ENCODE data around the gene FDXACB1. TPM values are rescaled to one million over a fixed set of nuclear protein-coding genes. Genes with fewer than 3 reads are reported as not detected.

Gene FDXACB1
- total and polyA plus RNA-seq, 7 donors = 0.54 to 2.1 (median 1.2) TPM

- peaks cover 5 to 87% (median 24%) of the 10 kb centered on the region in 4 donors for H3K36me3 ChIP-seq
- intact Hi-C loops (cut with DNase I) = no loop called here
- no peaks in the 10 kb centered on the region for H3K9me3 ChIP-seq
Observed at GRCh38 chr11:111851636-111852035, 27.3 kb downstream of the FDXACB1 start.

GRCh38 chr11:111851067-111851466, 27.9 kb downstream of the FDXACB1 start:
- intact Hi-C loops (cut with DNase I) = no loop called here
- H3K36me3 ChIP-seq = peaks cover 5 to 88% (median 24%) of the 10 kb centered on the region in 4 donors

More at GRCh38 chr11:111851636-111852035, 27.3 kb downstream of the FDXACB1 start:
- no peak for DNase-seq
- Histone ChIP-seq H3K27me3 (no peaks in the 10 kb centered on the region), H3K27ac (no peak overlapping the region), H3K4me1 (peaks cover 0 to 8% (median 0%) of the 10 kb centered on the region in 4 donors), H3K4me3 (no peak overlapping the region)
- no peak for TF ChIP-seq POLR2AphosphoS5 (IDR thresholded peaks at IDR 0.05)
- TF ChIP-seq EP300 (IDR thresholded peaks at IDR 0.05) = no peak
- TF ChIP-seq CTCF (IDR thresholded peaks at IDR 0.05) = no peak
- TF ChIP-seq POLR2A (IDR thresholded peaks at IDR 0.05) = no peak

GRCh38 chr11:111849631-111850030, 29.3 kb downstream of the FDXACB1 start:
- no peak for DNase-seq
- Histone ChIP-seq H3K36me3 (peaks cover 5 to 91% (median 25%) of the 10 kb centered on the region in 4 donors), H3K4me3 (no peak overlapping the region), H3K27me3 (no peaks in the 10 kb centered on the region), H3K9me3 (no peaks in the 10 kb centered on the region), H3K4me1 (peaks cover 0 to 9% (median 0%) of the 10 kb centered on the region in 4 donors), H3K27ac (no peak overlapping the region)
- 97 to 99% methylated on average over 3 of the region's 3 CpGs for WGBS, 2 donors
- TF ChIP-seq CTCF (IDR thresholded peaks at IDR 0.05) = no peak
- TF ChIP-seq POLR2AphosphoS5 (IDR thresholded peaks at IDR 0.05) = no peak
- intact Hi-C loops (cut with DNase I) = no loop called here

More at GRCh38 chr11:111851067-111851466, 27.9 kb downstream of the FDXACB1 start:
- no peak overlapping the region for H3K27ac ChIP-seq
- no peak overlapping the region for H3K4me3 ChIP-seq
- H3K9me3 ChIP-seq = no peaks in the 10 kb centered on the region
- no peak for DNase-seq
- H3K4me1 ChIP-seq = peaks cover 0 to 9% (median 0%) of the 10 kb centered on the region in 4 donors
- TF ChIP-seq CTCF (IDR thresholded peaks at IDR 0.05) (no peak), EP300 (IDR thresholded peaks at IDR 0.05) (no peak), POLR2AphosphoS5 (IDR thresholded peaks at IDR 0.05) (no peak), POLR2A (IDR thresholded peaks at IDR 0.05) (no peak)
- 92 to 96% methylated on average over 8 of the region's 8 CpGs for WGBS, 2 donors
- H3K27me3 ChIP-seq = no peaks in the 10 kb centered on the region

GRCh38 chr11:111846636-111847035, 32.3 kb downstream of the FDXACB1 start:
- intact Hi-C loops (cut with DNase I) = no loop called here
- H3K27ac ChIP-seq = no peak overlapping the region

More at GRCh38 chr11:111846636-111847035, 32.3 kb downstream of the FDXACB1 start:
- H3K36me3 ChIP-seq = peaks cover 5 to 76% (median 17%) of the 10 kb centered on the region in 4 donors
- no peak for TF ChIP-seq POLR2AphosphoS5 (IDR thresholded peaks at IDR 0.05)
- no peak for TF ChIP-seq POLR2A (IDR thresholded peaks at IDR 0.05)
- TF ChIP-seq CTCF (IDR thresholded peaks at IDR 0.05) = no peak
- TF ChIP-seq EP300 (IDR thresholded peaks at IDR 0.05) = no peak
- no peak for DNase-seq
- H3K4me1 ChIP-seq = peaks cover 0 to 9% (median under 1%) of the 10 kb centered on the region in 4 donors
- H3K27me3 ChIP-seq = no peaks in the 10 kb centered on the region
- no peaks in the 10 kb centered on the region for H3K9me3 ChIP-seq
- H3K4me3 ChIP-seq = no peak overlapping the region
- WGBS, 2 donors = 54 to 69% methylated on average over 1 of the region's 1 CpG

Data from sigmoid colon (tissue), 7 donors.